SJCRH30 (cell line): ENCODE results near the gene MEF2A. TPM values are rescaled to one million over a fixed set of nuclear protein-coding genes. Genes with fewer than 3 reads are reported as not detected.
"Not testable (repeated sequence)": the region's sequence is repeated elsewhere in the genome, so short reads cannot be mapped to it uniquely, and the experiment has no call there.

Experiments used
- DNase-seq, 2 experiments: peaks; one replicate each; pipeline ENCODE4 v3.0.0-alpha.2; 2015 to 2020
- H3K27ac ChIP-seq: fragments of 250-450 bp; sonication (Bioruptor Pico); 2 replicates; pipeline ENCODE4 v1.5.1; 2020; ENCODE audit warnings: mild to moderate bottlenecking, moderate library complexity
- H3K27me3 ChIP-seq: fragments of 250-450 bp; sonication (Bioruptor Pico); 2 replicates; pipeline ENCODE4 v1.5.1; 2020; ENCODE audit warnings: mild to moderate bottlenecking, moderate library complexity
- H3K36me3 ChIP-seq: fragments of 250-450 bp; sonication (Bioruptor Pico); 2 replicates; pipeline ENCODE4 v1.5.1; 2020; ENCODE audit warnings: mild to moderate bottlenecking, moderate library complexity
- H3K4me1 ChIP-seq: fragments of 250-450 bp; sonication (Bioruptor Pico); 2 replicates; pipeline ENCODE4 v1.5.1; 2020; ENCODE audit warnings: mild to moderate bottlenecking, moderate library complexity
- H3K4me3 ChIP-seq: fragments of 250-450 bp; sonication (Bioruptor Pico); 2 replicates; pipeline ENCODE4 v1.5.1; 2020; ENCODE audit warnings: mild to moderate bottlenecking, moderate library complexity
- H3K9me3 ChIP-seq: fragments of 250-450 bp; sonication (Bioruptor Pico); replicated peaks from 2 replicates; pipeline ENCODE4 v1.5.1; 2020; ENCODE audit warnings: mild to moderate bottlenecking, moderate library complexity
- total RNA-seq: library from RNA; depleted of rRNA; stranded (reverse); fragments of >200 nt; shearing (Covaris generic); gene quantifications from 2 replicates; pipeline ENCODE4 v1.2.3, GENCODE V29; 2014; rRNA removed

Gene MEF2A
- 33.5 and 41.2 TPM in 2 replicates for total RNA-seq

DNA sequence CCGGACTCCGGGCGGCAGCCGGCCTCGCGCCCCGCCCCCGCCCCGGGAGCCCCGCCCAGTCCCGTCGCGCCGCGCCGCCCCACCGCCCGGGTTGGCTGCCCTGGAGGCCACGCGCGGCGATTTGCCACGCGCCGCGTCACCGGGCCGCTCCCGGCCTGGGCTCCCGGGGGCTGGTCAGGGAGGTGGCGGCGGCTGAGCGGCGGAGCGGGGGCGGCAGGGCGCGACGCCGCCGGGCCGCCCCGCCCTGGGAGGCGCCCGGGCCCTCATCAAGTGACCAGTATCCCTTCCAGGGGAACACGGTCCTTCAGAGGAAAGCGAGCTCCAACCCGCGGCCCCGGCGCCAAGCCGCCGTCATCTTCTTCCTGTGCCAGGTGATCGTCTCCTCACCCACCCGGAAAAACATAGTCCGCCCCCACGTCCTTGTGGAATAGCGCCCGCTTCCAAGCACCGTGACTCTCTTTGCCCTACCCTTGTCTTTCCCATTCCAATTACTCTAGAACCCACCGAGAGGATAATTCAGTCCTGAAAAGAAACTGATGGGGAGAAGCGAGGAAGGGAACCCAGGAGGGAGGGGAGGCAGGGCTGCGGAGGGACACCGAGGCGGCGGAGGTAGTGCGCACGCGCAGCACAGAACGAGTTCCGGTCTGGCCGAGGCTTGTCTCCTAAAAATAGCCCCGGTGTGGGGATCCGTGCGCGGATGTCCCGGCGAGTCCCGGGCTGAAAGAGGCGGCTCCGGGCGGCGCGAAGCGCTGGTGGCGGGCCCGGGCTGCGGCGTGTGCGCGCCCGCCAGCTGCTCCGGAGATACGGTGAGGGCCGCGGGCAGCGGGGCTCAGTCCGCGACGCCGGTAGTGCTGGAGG lies at the start of gene MEF2A:
TSS of gene MEF2A (plus strand) at position 686 of the 858 bp plus-strand sequence. CDS start 67,136 bp downstream, outside the sequence.
- H3K9me3 ChIP-seq = no peaks in the 10 kb centered on the region

DNA sequence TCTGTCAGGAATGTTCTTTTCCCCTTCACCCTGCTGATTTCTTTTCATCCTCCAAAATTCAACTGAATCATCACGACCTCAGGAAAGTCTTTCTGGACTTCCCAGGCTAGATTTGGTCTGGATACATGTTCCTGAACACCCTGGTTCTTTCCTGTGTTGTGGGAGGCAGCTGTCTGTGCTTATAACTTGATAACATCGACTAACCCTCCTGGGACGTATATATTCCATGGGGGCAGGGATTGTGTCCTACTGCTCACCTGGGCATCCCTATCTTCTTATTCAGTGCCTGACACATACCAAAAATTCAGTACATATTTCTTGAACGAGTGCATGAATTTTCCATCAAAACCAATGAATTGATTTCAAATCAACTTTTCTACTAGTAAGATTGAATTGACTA lies 47.6 kb upstream of the MEF2A start:
- no peak overlapping the region for H3K4me3 ChIP-seq
- no peaks in the 10 kb centered on the region for H3K4me1 ChIP-seq
- H3K36me3 ChIP-seq = no peaks in the 10 kb centered on the region
- H3K27ac ChIP-seq = no peak overlapping the region
- no peaks in the 10 kb centered on the region for H3K9me3 ChIP-seq
- no peak for DNase-seq
- H3K27me3 ChIP-seq = no peaks in the 10 kb centered on the region

More for the DNA sequence above, at the start of gene MEF2A:
- H3K4me1 ChIP-seq = peaks cover 13% of the 10 kb centered on the region
- DNase-seq = peak; percentile 95 to 96
- peak within 1 kb of the TSS; percentile 85 for H3K4me3 ChIP-seq
- no peaks in the 10 kb centered on the region for H3K27me3 ChIP-seq
- no peaks in the 10 kb centered on the region for H3K36me3 ChIP-seq
- H3K27ac ChIP-seq = peak within 1 kb of the TSS; percentile 80

DNA sequence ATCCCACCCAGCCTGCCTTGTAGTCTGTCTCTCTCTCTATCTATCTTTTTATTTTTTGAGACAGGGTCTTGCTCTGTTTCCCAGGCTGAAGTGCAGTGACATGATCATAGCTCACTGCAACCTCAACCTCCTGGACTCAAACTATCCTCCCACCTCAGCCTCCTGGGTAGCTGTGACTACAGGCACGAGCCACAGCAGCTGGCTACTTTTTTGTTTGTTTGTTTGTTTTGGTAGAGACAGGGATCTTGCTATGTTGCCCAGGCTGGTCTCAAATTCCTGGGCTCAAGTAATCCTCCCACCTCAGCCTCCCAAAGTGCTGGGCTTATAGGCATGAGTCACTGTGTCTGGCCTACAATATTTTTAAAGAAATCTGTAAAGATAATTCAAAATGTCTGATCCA lies 46.4 kb upstream of the MEF2A start:
- not testable (repeated sequence) for H3K27ac ChIP-seq, DNase-seq

DNA sequence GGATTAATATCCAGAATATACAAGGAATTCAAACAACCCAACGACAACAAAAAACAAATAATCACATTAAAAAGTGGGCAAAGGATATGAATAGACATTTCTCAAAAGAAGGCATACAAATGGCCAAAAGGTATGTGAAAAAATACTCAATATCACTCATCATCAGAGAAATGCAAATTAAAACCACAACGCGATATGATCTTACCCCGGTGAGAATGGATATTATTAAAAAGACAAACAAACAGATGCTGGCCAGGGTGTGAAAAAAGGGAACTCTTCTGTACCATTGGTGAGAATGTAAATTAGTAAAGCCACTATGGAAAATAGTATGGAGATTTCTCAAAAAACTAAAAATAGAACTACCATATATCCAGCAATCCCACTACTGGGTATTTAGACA lies 43.5 kb upstream of the MEF2A start:
- no peaks in the 10 kb centered on the region for H3K27me3 ChIP-seq
- H3K36me3 ChIP-seq = no peaks in the 10 kb centered on the region
- no peak for DNase-seq
- H3K27ac ChIP-seq = no peak overlapping the region
- H3K9me3 ChIP-seq = no peaks in the 10 kb centered on the region
- no peaks in the 10 kb centered on the region for H3K4me1 ChIP-seq
- no peak overlapping the region for H3K4me3 ChIP-seq

More for the DNA sequence above, 46.4 kb upstream of the MEF2A start:
- not testable (repeated sequence) for H3K4me3 ChIP-seq, H3K4me1 ChIP-seq, H3K27me3 ChIP-seq, H3K36me3 ChIP-seq, H3K9me3 ChIP-seq

DNA sequence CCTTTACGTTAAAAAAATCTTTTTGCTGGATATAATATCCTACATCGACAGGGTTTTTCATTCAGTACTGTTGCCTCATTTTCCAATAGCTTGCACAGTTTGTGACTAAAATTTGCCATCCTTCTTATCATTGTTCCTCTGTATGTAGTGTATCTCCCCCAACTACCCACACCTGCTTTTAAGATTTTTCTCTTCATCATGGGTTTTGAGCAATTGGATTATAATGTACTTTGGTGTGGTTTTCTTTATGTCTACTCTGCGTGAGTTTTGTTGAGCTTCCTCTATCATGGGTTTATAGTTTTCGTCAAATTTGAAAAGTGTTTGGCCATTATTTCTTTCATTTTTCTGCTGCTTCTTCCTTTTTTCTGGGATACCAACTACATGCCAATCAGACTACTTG lies 39.6 kb upstream of the MEF2A start:
- Histone ChIP-seq H3K27me3 (no peaks in the 10 kb centered on the region), H3K27ac (no peak overlapping the region), H3K36me3 (no peaks in the 10 kb centered on the region), H3K4me1 (no peaks in the 10 kb centered on the region), H3K4me3 (no peak overlapping the region), H3K9me3 (0 out of 2 replicates have a peak, but pooled peaks cover 3% of the 10 kb centered on the region)
- no peak for DNase-seq

DNA sequence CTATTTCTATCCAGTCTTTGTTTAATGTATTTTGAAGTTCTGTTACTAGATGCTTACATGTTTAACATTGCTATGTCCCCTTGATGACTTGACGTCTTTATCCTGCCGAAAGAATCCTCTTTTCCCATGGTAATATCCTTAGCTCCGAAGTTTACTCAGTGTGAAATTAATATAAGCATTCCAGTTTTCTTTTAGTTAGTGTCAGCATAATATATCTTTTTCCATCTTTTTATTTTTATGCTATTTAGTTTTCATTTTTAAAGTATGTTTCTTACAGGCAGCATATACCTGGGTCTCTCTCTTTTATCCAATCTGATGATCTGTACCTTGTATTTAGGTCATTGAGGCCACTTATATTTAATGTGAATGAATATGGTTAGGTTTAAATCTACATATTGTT lies 39.1 kb upstream of the MEF2A start:
- DNase-seq = no peak
- no peaks in the 10 kb centered on the region for H3K36me3 ChIP-seq
- H3K4me1 ChIP-seq = no peaks in the 10 kb centered on the region
- no peak overlapping the region for H3K4me3 ChIP-seq
- 0 out of 2 replicates have a peak, but pooled peaks cover 3% of the 10 kb centered on the region for H3K9me3 ChIP-seq
- H3K27me3 ChIP-seq = no peaks in the 10 kb centered on the region
- no peak overlapping the region for H3K27ac ChIP-seq

DNA sequence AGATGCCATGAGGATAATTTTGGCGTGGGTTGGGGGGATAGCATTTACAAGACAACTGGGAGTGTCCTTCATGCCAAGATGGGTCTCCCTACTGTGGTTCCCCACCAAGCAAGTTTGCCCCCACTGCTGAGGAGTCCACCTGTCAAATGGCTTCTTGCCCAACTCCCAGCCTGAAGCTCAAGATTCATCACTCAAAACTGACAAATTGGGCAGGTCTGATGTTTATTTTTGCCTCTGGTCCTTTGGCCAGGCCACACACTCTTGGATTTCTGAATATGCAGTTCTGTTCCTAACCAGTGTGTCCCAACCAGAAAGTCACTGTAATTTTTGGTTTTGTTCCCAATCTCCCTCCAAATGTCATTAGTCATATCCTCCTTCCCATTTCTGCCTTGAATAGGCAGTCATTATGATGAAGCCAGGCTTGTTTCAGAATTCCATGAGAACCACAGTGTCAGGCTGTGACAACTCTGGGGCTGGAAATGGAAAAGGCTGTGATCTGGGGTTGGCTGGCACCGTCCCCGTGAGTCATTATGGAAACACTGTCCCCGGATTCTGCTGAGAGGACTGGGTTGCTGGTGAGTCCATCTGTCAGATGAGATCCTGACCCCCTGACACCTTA lies 29.3 kb upstream of the MEF2A start:
- peaks cover 11% of the 10 kb centered on the region for H3K4me1 ChIP-seq
- H3K36me3 ChIP-seq = no peaks in the 10 kb centered on the region
- H3K4me3 ChIP-seq = no peak overlapping the region
- DNase-seq = peak; percentile 32 to 39
- no peaks in the 10 kb centered on the region for H3K27me3 ChIP-seq
- H3K27ac ChIP-seq = no peak overlapping the region
- H3K9me3 ChIP-seq = no peaks in the 10 kb centered on the region

DNA sequence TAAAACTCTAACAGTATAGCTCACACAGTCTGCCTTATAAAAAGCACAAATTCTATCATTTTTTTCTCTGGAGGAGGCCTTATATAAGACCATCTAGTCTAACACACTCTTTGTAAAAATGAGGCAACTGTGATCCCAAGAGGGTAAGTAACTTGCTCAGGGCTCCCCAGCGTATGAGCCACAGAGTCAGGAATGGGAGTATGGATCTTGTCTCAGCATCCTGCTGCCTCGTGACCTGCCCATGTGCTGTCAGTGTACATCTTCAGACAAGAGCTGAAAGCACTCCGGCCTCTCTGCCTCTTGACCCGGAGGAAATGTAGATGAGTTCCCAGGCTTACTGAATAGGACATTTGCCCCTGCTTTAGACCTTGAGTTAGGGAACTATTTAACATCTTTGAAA lies 28.4 kb upstream of the MEF2A start:
- H3K27ac ChIP-seq = no peak overlapping the region
- no peaks in the 10 kb centered on the region for H3K36me3 ChIP-seq
- DNase-seq = no peak
- H3K4me3 ChIP-seq = no peak overlapping the region
- H3K4me1 ChIP-seq = peaks cover 11% of the 10 kb centered on the region
- no peaks in the 10 kb centered on the region for H3K27me3 ChIP-seq
- H3K9me3 ChIP-seq = no peaks in the 10 kb centered on the region

DNA sequence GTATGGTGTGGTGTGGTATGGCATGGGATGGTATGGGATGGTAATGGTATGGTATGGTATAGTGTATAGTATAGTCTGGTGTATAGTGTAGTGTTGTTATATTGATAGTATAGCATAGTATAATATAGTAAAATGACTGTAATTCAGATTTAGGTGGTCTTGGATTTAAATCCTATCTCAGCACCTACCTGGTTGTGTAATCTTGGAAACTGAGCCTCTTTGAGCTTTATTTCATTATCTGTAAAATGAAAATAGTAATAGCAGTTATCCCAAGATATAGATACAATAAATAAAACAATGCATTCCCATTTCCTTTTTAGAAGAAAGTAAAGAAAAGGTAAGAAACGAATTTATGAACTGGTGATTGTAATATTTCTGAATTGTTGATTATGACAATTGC lies 27.5 kb upstream of the MEF2A start:
- DNase-seq = no peak
- H3K9me3 ChIP-seq = no peaks in the 10 kb centered on the region
- no peaks in the 10 kb centered on the region for H3K36me3 ChIP-seq
- no peak overlapping the region for H3K4me3 ChIP-seq
- peaks cover 11% of the 10 kb centered on the region for H3K4me1 ChIP-seq
- H3K27me3 ChIP-seq = no peaks in the 10 kb centered on the region
- no peak overlapping the region for H3K27ac ChIP-seq

DNA sequence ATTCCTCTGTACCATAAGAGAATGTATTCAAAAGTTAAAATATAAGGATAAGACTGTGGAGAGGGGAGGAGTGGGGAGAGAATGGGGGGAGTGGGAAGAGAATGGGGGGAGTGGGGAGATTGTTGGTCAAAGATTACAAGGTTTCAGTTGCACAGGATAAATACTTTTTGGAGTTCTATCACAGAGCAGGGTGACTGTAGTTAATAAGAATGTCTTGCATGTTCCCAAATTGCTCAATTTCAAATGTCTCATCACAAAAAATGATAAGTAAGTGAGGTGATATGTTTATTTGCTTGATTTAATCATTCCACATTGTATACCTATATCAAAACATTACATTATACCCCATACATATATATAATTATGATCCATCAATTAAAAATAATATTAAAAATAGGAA lies 23.0 kb upstream of the MEF2A start:
- Histone ChIP-seq H3K27me3 (no peaks in the 10 kb centered on the region), H3K4me3 (no peak overlapping the region), H3K27ac (no peak overlapping the region), H3K36me3 (no peaks in the 10 kb centered on the region), H3K4me1 (peaks cover 16% of the 10 kb centered on the region), H3K9me3 (no peaks in the 10 kb centered on the region)
- DNase-seq = no peak

DNA sequence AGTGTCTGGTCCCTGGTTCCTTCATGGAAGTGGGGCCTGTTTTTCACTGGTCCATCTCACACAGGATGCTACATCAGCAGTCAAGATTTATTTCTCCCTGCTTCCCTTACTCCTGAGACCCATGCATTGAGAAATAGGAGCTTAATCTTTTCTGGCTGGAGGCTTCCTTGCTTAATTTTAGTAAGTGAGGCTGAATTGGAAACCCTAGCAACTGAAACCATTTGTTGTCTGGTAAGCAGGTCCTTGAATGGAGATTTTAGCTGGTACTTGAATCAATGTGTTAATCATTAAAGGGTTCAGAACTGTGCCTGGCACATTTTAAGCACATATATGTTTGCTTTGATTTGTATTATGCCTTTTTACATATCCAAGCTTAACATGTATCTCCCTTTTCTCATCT lies 20.2 kb upstream of the MEF2A start:
- Histone ChIP-seq H3K9me3 (no peaks in the 10 kb centered on the region), H3K4me3 (no peak overlapping the region), H3K36me3 (no peaks in the 10 kb centered on the region), H3K27ac (no peak overlapping the region), H3K4me1 (peaks cover 16% of the 10 kb centered on the region), H3K27me3 (no peaks in the 10 kb centered on the region)
- DNase-seq = no peak

DNA sequence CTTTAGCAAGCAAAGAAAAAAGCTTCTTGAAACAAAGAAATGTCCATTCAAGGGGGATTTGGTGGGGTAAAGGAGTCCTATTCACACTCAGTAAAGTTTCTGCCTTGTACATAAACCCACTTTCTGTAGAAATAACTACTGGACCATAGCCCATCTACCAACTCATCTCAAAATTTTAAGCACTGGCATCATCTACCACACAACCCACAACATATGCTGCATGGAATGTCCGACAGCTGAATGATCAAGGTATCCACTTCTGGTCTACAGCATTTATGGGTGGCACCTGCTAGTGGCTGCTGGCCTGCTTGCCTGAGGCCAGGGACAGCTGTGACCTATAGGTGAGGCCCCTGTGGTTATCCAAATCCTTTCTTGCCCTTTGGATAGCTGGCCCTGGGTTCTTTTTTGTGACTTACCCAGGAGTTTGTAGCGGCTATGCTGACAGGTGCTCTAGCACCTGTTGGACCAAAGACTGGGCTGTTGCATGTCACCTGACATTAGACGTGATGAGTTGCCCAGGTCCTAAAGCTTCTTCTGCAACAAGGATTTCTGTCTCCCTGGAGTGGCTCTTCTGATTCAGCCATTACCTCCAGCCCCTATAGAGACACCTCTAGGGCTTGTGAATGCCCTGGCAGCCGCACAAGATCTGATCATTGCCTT lies 19.2 kb upstream of the MEF2A start:
- Histone ChIP-seq H3K27me3 (no peaks in the 10 kb centered on the region), H3K9me3 (no peaks in the 10 kb centered on the region), H3K36me3 (no peaks in the 10 kb centered on the region), H3K4me1 (peaks cover 16% of the 10 kb centered on the region), H3K4me3 (no peak overlapping the region), H3K27ac (no peak overlapping the region; the same call in 1 of the 2 replicates)
- DNase-seq = peak; percentile 80 to 84

DNA sequence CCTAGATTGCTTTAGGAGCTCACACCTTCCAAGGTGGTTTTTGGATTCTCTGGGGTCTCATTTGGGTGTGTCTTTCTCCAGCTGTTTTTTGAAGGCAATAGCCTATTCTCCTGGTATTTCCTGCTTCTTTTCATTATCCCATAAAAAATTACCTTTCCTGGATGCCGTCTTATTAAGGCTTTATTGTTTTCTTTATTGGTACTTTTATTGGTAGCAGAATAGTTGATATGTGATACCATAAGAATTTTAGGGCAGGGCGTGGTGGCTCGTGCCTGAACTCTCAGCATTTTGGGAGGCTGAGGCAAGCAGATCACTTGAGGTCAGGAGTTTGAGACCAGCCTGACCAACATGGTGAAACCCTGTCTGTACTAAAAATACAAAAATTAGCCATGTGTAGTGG lies 18.3 kb upstream of the MEF2A start:
- Histone ChIP-seq H3K27me3 (no peaks in the 10 kb centered on the region), H3K4me1 (peaks cover 16% of the 10 kb centered on the region), H3K9me3 (no peaks in the 10 kb centered on the region), H3K4me3 (no peak overlapping the region), H3K27ac (no peak overlapping the region), H3K36me3 (no peaks in the 10 kb centered on the region)
- no peak for DNase-seq

DNA sequence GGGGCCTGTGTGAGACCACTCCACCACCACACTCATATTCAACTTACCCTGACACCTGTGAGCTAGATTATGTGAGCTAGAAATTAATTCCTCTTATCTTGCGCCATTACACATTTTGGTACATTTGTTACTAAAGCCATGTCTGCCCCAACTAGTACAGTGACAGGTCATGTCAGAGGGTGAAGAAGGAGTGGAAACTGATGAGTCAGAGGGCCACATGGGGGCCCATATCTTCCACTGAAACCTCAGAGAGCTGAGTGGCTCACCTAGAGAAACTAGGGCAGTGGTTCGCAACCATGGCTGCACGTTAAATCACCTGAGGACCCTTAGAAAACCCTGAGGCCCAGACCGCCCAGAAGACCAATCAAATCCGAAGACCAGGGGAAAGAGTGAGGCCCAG lies 15.7 kb upstream of the MEF2A start:
- Histone ChIP-seq H3K36me3 (no peaks in the 10 kb centered on the region), H3K4me1 (peaks cover 16% of the 10 kb centered on the region), H3K27me3 (no peaks in the 10 kb centered on the region), H3K4me3 (no peak overlapping the region), H3K9me3 (no peaks in the 10 kb centered on the region; the same call in 1 of the 2 replicates), H3K27ac (no peak overlapping the region)
- no peak for DNase-seq

DNA sequence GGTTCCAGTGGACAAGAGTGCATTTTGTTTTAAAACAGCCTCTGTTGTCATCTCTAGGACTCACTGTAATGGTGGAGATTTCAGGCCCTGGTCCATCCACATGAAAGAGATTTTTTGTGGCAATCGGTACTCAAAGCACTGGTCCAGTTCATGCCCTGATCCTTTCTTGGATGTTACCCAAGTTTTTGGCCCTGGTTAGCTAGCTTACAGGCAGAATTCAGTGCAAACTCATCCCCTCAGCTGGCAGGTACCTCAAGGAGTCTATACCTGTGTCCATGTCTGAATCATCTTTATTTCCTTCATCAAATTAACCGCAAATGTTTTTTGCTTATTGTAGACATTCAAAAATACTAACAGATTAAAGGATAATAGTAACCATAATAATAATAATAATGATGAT lies 13.7 kb upstream of the MEF2A start:
- no peaks in the 10 kb centered on the region for H3K27me3 ChIP-seq
- no peaks in the 10 kb centered on the region for H3K36me3 ChIP-seq
- no peaks in the 10 kb centered on the region; the same call in 1 of the 2 replicates for H3K9me3 ChIP-seq
- H3K27ac ChIP-seq = no peak overlapping the region
- DNase-seq = no peak
- H3K4me1 ChIP-seq = peaks cover under 1% of the 10 kb centered on the region; the same call in 1 of the 2 replicates
- no peak overlapping the region for H3K4me3 ChIP-seq
